ENCODE data around the gene PRKN.

GRCh38 chr6:161908872-161909271 is 818.7 kb downstream of the PRKN start:
- TF ChIP-seq, protein P1, sequence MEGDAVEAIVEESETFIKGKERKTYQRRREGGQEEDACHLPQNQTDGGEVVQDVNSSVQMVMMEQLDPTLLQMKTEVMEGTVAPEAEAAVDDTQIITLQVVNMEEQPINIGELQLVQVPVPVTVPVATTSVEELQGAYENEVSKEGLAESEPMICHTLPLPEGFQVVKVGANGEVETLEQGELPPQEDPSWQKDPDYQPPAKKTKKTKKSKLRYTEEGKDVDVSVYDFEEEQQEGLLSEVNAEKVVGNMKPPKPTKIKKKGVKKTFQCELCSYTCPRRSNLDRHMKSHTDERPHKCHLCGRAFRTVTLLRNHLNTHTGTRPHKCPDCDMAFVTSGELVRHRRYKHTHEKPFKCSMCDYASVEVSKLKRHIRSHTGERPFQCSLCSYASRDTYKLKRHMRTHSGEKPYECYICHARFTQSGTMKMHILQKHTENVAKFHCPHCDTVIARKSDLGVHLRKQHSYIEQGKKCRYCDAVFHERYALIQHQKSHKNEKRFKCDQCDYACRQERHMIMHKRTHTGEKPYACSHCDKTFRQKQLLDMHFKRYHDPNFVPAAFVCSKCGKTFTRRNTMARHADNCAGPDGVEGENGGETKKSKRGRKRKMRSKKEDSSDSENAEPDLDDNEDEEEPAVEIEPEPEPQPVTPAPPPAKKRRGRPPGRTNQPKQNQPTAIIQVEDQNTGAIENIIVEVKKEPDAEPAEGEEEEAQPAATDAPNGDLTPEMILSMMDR (IDR thresholded peaks at IDR 0.05; ENCODE audit: low read length) = no peak
- TF ChIP-seq EZH2 (IDR thresholded peaks at IDR 0.05; ENCODE audit: borderline replicate concordance, low read length) = no peak

Data from OCI-LY1 (cell line).